DND-41 (cell line): Measurements from ENCODE around the gene ERC1.

ENCODE experiments used
- EZH2 ChIP-seq: IDR thresholded peaks from 3 replicates; pipeline ENCODE4 v1.6.1; 2012; ENCODE audit warnings: borderline replicate concordance, low read depth, mild to moderate bottlenecking, moderate library complexity, low read length, inconsistent platforms; ENCODE audit not compliant: severe bottlenecking
- TF ChIP-seq, protein P1 (sequence below): IDR thresholded peaks from 2 replicates; pipeline ENCODE4 v1.5.1; 2012; ENCODE audit warnings: borderline replicate concordance, low read length, moderate library complexity, mild to moderate bottlenecking; ENCODE audit not compliant: poor library complexity, severe bottlenecking; ENCODE audit errors: extremely low read depth

DNA sequence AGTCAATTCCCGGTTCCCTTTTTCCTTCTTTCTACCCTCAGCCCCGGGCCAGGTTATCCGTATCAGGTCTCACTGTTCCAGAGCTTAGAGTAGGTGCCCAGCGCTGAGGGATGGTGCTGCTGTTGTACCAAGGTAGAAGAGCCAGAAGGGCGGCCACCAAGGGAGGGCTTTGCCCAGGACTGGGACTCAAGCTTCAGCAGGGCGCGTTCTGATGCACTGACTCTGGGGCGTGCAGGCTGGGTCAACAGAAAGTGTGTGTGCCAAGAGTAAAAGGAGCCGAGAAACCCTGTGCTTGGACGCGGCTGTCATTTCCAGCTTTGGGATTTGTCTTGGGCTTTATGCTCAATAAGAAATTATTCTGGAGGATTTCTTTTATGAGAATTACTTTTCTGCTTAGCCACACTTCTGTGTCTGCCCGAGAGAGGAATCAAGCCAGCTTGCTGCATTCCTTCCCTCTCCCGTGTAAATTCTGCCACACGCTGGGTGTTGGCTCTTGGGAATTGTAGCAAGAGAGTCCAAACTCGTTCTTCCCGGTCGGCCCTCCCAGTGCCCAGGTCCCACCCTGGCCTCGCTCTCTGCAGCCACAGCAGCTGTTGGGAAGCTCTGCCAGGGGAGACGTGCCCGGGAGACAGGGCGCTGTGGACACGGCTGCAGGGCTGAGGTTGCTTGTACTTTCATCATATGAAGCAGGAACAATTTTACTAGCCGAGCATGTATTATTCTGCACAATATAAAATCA, 505.3 kb downstream of the ERC1 start:
- no peak for TF ChIP-seq EZH2
- TF ChIP-seq, protein P1, sequence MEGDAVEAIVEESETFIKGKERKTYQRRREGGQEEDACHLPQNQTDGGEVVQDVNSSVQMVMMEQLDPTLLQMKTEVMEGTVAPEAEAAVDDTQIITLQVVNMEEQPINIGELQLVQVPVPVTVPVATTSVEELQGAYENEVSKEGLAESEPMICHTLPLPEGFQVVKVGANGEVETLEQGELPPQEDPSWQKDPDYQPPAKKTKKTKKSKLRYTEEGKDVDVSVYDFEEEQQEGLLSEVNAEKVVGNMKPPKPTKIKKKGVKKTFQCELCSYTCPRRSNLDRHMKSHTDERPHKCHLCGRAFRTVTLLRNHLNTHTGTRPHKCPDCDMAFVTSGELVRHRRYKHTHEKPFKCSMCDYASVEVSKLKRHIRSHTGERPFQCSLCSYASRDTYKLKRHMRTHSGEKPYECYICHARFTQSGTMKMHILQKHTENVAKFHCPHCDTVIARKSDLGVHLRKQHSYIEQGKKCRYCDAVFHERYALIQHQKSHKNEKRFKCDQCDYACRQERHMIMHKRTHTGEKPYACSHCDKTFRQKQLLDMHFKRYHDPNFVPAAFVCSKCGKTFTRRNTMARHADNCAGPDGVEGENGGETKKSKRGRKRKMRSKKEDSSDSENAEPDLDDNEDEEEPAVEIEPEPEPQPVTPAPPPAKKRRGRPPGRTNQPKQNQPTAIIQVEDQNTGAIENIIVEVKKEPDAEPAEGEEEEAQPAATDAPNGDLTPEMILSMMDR: no peak
